GM21717 (cell line): ENCODE measurements around the gene KRT37.

Experiments used
- ATAC-seq: cut with Tn5 transposase; IDR thresholded peaks from one replicate; pipeline ENCODE4 v1.9.1; 2021; ENCODE audit warnings: mild to moderate bottlenecking, moderate library complexity; ENCODE audit not compliant: unreplicated experiment

Gene KRT37

GRCh38 chr17:41377546-41377945, 46.8 kb downstream of the KRT37 start:
- no peak for ATAC-seq
